ENCODE data around the gene SLC5A4.
"Not testable (repeated sequence)": the region's sequence is repeated elsewhere in the genome, so short reads cannot be mapped to it uniquely, and the experiment has no call there.

Gene SLC5A4

GRCh38 chr22:32255217-32255616, at the start of gene SLC5A4:
TSS of gene SLC5A4 (minus strand) at chr22:32255347. CDS start at chr22:32255329, 18 bp downstream.
- no peak for ATAC-seq

GRCh38 chr22:32293921-32294320, 38.8 kb upstream of the SLC5A4 start:
- not testable (repeated sequence) for ATAC-seq; DNase-seq; H3K4me1 Mint-ChIP-seq; H3K9me3 Mint-ChIP-seq; H3K36me3 Mint-ChIP-seq (ENCODE audit: low read depth); H3K27me3 Mint-ChIP-seq; H3K27ac Mint-ChIP-seq; H3K4me3 Mint-ChIP-seq

More at GRCh38 chr22:32255217-32255616, at the start of gene SLC5A4:
- H3K9me3 Mint-ChIP-seq = no peaks in the 10 kb centered on the region
- peaks cover 20% of the 10 kb centered on the region for H3K27me3 Mint-ChIP-seq
- H3K4me3 Mint-ChIP-seq = no peak within 1 kb of the TSS
- DNase-seq = no peak
- no peak within 1 kb of the TSS for H3K27ac Mint-ChIP-seq
- no peaks in the 10 kb centered on the region for H3K4me1 Mint-ChIP-seq
- no peaks in the 10 kb centered on the region for H3K36me3 Mint-ChIP-seq (ENCODE audit: low read depth)

GRCh38 chr22:32286290-32286840, 31.2 kb upstream of the SLC5A4 start:
- peaks cover 22% of the 10 kb centered on the region for H3K27me3 Mint-ChIP-seq
- no peak for ATAC-seq
- no peak for DNase-seq
- H3K36me3 Mint-ChIP-seq (ENCODE audit: low read depth) = no peaks in the 10 kb centered on the region
- H3K4me3 Mint-ChIP-seq = no peak overlapping the region
- no peak overlapping the region for H3K27ac Mint-ChIP-seq
- H3K9me3 Mint-ChIP-seq = no peaks in the 10 kb centered on the region
- no peaks in the 10 kb centered on the region for H3K4me1 Mint-ChIP-seq

- Mint-ChIP-seq H3K4me3 (no peak overlapping the region), H3K9me3 (no peaks in the 10 kb centered on the region), H3K4me1 (no peaks in the 10 kb centered on the region), H3K27ac (no peak overlapping the region), H3K27me3 (peaks cover 21% of the 10 kb centered on the region), H3K36me3 (ENCODE audit: low read depth) (no peaks in the 10 kb centered on the region)
- DNase-seq (no peak), ATAC-seq (no peak)
These were observed 25.9 kb upstream of the SLC5A4 start for GRCh38 chr22:32281072-32281471.

- not testable (repeated sequence) for H3K27me3 Mint-ChIP-seq; H3K27ac Mint-ChIP-seq; H3K4me1 Mint-ChIP-seq; DNase-seq; H3K9me3 Mint-ChIP-seq; ATAC-seq; H3K4me3 Mint-ChIP-seq; H3K36me3 Mint-ChIP-seq (ENCODE audit: low read depth)
These were observed 20.2 kb upstream of the SLC5A4 start for GRCh38 chr22:32275353-32275752.

- H3K27ac Mint-ChIP-seq = no peak overlapping the region
- no peaks in the 10 kb centered on the region for H3K9me3 Mint-ChIP-seq
- ATAC-seq (no peak), DNase-seq (no peak)
- H3K4me3 Mint-ChIP-seq = no peak overlapping the region
- no peaks in the 10 kb centered on the region for H3K36me3 Mint-ChIP-seq (ENCODE audit: low read depth)
- H3K27me3 Mint-ChIP-seq = peaks cover 2% of the 10 kb centered on the region
- no peaks in the 10 kb centered on the region for H3K4me1 Mint-ChIP-seq
These were observed 16.2 kb upstream of the SLC5A4 start for GRCh38 chr22:32271389-32271788.

- Mint-ChIP-seq H3K9me3 (no peaks in the 10 kb centered on the region), H3K27ac (no peak overlapping the region), H3K4me1 (peaks cover 6% of the 10 kb centered on the region), H3K27me3 (peaks cover 2% of the 10 kb centered on the region), H3K4me3 (no peak overlapping the region), H3K36me3 (ENCODE audit: low read depth) (no peaks in the 10 kb centered on the region)
- DNase-seq (no peak), ATAC-seq (no peak)
These were observed 15.7 kb upstream of the SLC5A4 start for GRCh38 chr22:32270641-32271369.

GRCh38 chr22:32269316-32269715, 14.2 kb upstream of the SLC5A4 start:
- H3K36me3 Mint-ChIP-seq (ENCODE audit: low read depth) = no peaks in the 10 kb centered on the region
- no peak overlapping the region for H3K27ac Mint-ChIP-seq
- no peak for ATAC-seq
- H3K27me3 Mint-ChIP-seq = peaks cover 2% of the 10 kb centered on the region
- DNase-seq = no peak
- no peaks in the 10 kb centered on the region for H3K9me3 Mint-ChIP-seq
- no peak overlapping the region for H3K4me3 Mint-ChIP-seq
- H3K4me1 Mint-ChIP-seq = peaks cover 11% of the 10 kb centered on the region

- H3K27me3 Mint-ChIP-seq = peaks cover 2% of the 10 kb centered on the region
- H3K4me3 Mint-ChIP-seq = no peak overlapping the region
- no peak for DNase-seq
- H3K27ac Mint-ChIP-seq = no peak overlapping the region
- H3K4me1 Mint-ChIP-seq = peaks cover 11% of the 10 kb centered on the region
- ATAC-seq = no peak
- H3K36me3 Mint-ChIP-seq (ENCODE audit: low read depth) = no peaks in the 10 kb centered on the region
- H3K9me3 Mint-ChIP-seq = no peaks in the 10 kb centered on the region
These were observed 11.9 kb upstream of the SLC5A4 start for GRCh38 chr22:32267011-32267410.

- H3K4me1 Mint-ChIP-seq = peaks cover 11% of the 10 kb centered on the region
- H3K9me3 Mint-ChIP-seq = no peaks in the 10 kb centered on the region
- ATAC-seq (peak; percentile 85), DNase-seq (peak; percentile 78)
- no peak overlapping the region for H3K27ac Mint-ChIP-seq
- H3K4me3 Mint-ChIP-seq = no peak overlapping the region
- H3K27me3 Mint-ChIP-seq = peaks cover 5% of the 10 kb centered on the region
- H3K36me3 Mint-ChIP-seq (ENCODE audit: low read depth) = no peaks in the 10 kb centered on the region
These were observed 11.0 kb upstream of the SLC5A4 start for GRCh38 chr22:32265882-32266767.

GRCh38 chr22:32263678-32264077, 8.5 kb upstream of the SLC5A4 start:
- H3K27ac Mint-ChIP-seq; H3K9me3 Mint-ChIP-seq; ATAC-seq; DNase-seq; H3K4me3 Mint-ChIP-seq; H3K36me3 Mint-ChIP-seq (ENCODE audit: low read depth): not testable (repeated sequence)
- Mint-ChIP-seq H3K27me3 (peaks cover 14% of the 10 kb centered on the region), H3K4me1 (peaks cover 11% of the 10 kb centered on the region)

GRCh38 chr22:32261306-32261705, 6.2 kb upstream of the SLC5A4 start:
- no peaks in the 10 kb centered on the region for H3K36me3 Mint-ChIP-seq (ENCODE audit: low read depth)
- ATAC-seq = no peak
- no peaks in the 10 kb centered on the region for H3K9me3 Mint-ChIP-seq
- H3K27ac Mint-ChIP-seq = no peak overlapping the region
- H3K4me1 Mint-ChIP-seq = peaks cover 11% of the 10 kb centered on the region
- no peak overlapping the region for H3K4me3 Mint-ChIP-seq
- DNase-seq = no peak
- H3K27me3 Mint-ChIP-seq = peaks cover 17% of the 10 kb centered on the region

GRCh38 chr22:32258791-32259190, 3.6 kb upstream of the SLC5A4 start:
- DNase-seq = no peak
- no peak overlapping the region for H3K4me3 Mint-ChIP-seq
- no peaks in the 10 kb centered on the region for H3K9me3 Mint-ChIP-seq
- no peak for ATAC-seq
- peaks cover 17% of the 10 kb centered on the region for H3K27me3 Mint-ChIP-seq
- H3K36me3 Mint-ChIP-seq (ENCODE audit: low read depth) = no peaks in the 10 kb centered on the region
- no peak overlapping the region for H3K27ac Mint-ChIP-seq
- H3K4me1 Mint-ChIP-seq = no peaks in the 10 kb centered on the region

- Mint-ChIP-seq H3K4me1 (no peaks in the 10 kb centered on the region), H3K27ac (no peak overlapping the region), H3K9me3 (no peaks in the 10 kb centered on the region), H3K36me3 (ENCODE audit: low read depth) (no peaks in the 10 kb centered on the region), H3K4me3 (no peak overlapping the region), H3K27me3 (peaks cover 18% of the 10 kb centered on the region)
- ATAC-seq (no peak), DNase-seq (no peak)
These were observed 579 bp upstream of the SLC5A4 start for GRCh38 chr22:32255726-32256125.

GRCh38 chr22:32249231-32249630, 5.9 kb downstream of the SLC5A4 start:
- DNase-seq = no peak
- no peak for ATAC-seq
- Mint-ChIP-seq H3K9me3 (no peaks in the 10 kb centered on the region), H3K4me1 (no peaks in the 10 kb centered on the region), H3K27ac (no peak overlapping the region), H3K36me3 (ENCODE audit: low read depth) (no peaks in the 10 kb centered on the region), H3K27me3 (peaks cover 31% of the 10 kb centered on the region), H3K4me3 (no peak overlapping the region)

All from activated naive CD8-positive, alpha-beta T cell treated with anti-CD3 and anti-CD28 coated beads, Interleukin-2, amount 50 U/mL, for 24 hours (primary cell).